Loucy (cell line): ENCODE data around the gene PDK4.

ENCODE experiments used
- H2AFZ ChIP-seq: fragments of 200-600 bp; sonication (generic); 2 replicates; pipeline ENCODE4 v1.6.0; 2016; ENCODE audit warnings: antibody characterized with exemption, mild to moderate bottlenecking, low read length, moderate library complexity
- H3F3A ChIP-seq: fragments of 200-600 bp; 2 replicates; pipeline ENCODE4 v1.6.0; 2016; ENCODE audit warnings: antibody characterized with exemption, low read depth, mild to moderate bottlenecking
- H3K27me3 ChIP-seq: fragments of 200-600 bp; sonication (generic); 2 replicates; pipeline ENCODE4 v1.6.1; 2014; ENCODE audit warnings: low read length, mild to moderate bottlenecking; ENCODE audit not compliant: insufficient read depth, poor library complexity, severe bottlenecking
- H3K36me3 ChIP-seq: fragments of 200-600 bp; sonication (generic); 2 replicates; pipeline ENCODE4 v1.6.1; 2016; ENCODE audit warnings: low read length; ENCODE audit not compliant: insufficient read depth
- H3K4me1 ChIP-seq: fragments of 200-600 bp; sonication (generic); 2 replicates; pipeline ENCODE4 v1.5.1; 2014; ENCODE audit warnings: low read length, mild to moderate bottlenecking; ENCODE audit not compliant: insufficient read depth, poor library complexity, severe bottlenecking
- H3K4me2 ChIP-seq: fragments of 200-600 bp; sonication (generic); 2 replicates; pipeline ENCODE4 v1.6.0; 2014; ENCODE audit warnings: antibody characterized with exemption, low read length, low read depth, mild to moderate bottlenecking; ENCODE audit not compliant: poor library complexity, severe bottlenecking
- H3K4me3 ChIP-seq: fragments of 200-600 bp; sonication (generic); 2 replicates; pipeline ENCODE4 v1.5.1; 2014; ENCODE audit warnings: low read length, mild to moderate bottlenecking, mixed read lengths; ENCODE audit not compliant: poor library complexity, severe bottlenecking
- H3K79me2 ChIP-seq: fragments of 200-600 bp; sonication (generic); 2 replicates; pipeline ENCODE4 v1.6.1; 2014; ENCODE audit warnings: low read length; ENCODE audit not compliant: insufficient read depth
- H3K9ac ChIP-seq: fragments of 200-600 bp; sonication (generic); 2 replicates; pipeline ENCODE4 v1.6.0; 2014; ENCODE audit warnings: mild to moderate bottlenecking, low read depth, low read length, moderate library complexity; ENCODE audit not compliant: poor library complexity, severe bottlenecking
- H3K9me2 ChIP-seq: fragments of 200-600 bp; sonication (generic); replicated peaks from 2 replicates; pipeline ENCODE4 v1.6.1; 2016; ENCODE audit warnings: low read depth, low read length, mixed read lengths
- H3K9me3 ChIP-seq: fragments of 200-600 bp; sonication (generic); 2 replicates; pipeline ENCODE4 v1.6.1; 2014; ENCODE audit warnings: mild to moderate bottlenecking, antibody characterized with exemption, low read length, low read depth; ENCODE audit not compliant: insufficient read depth
- H4K20me1 ChIP-seq: fragments of 200-600 bp; sonication (generic); 2 replicates; pipeline ENCODE4 v1.6.0; 2014; ENCODE audit warnings: antibody characterized with exemption, low read length, mild to moderate bottlenecking; ENCODE audit not compliant: insufficient read depth, poor library complexity, severe bottlenecking
- CTCF ChIP-seq: fragments of 200-600 bp; sonication (generic); conservative IDR thresholded peaks from 2 replicates; pipeline ENCODE4 v1.5.1; 2014; ENCODE audit warnings: mild to moderate bottlenecking, antibody characterized with exemption, low read length
- EZH2phosphoT487 ChIP-seq: fragments of 200-600 bp; IDR thresholded peaks from 2 replicates; pipeline ENCODE4 v1.6.1; 2018; ENCODE audit warnings: antibody characterized with exemption, mild to moderate bottlenecking, moderate library complexity, borderline replicate concordance

The PDK4 gene

GRCh38 chr7:95589766-95590165, 6.5 kb downstream of the PDK4 start:
- Histone ChIP-seq H3K36me3 (no peaks in the 10 kb centered on the region), H3K4me1 (no peaks in the 10 kb centered on the region)
- TF ChIP-seq EZH2phosphoT487 (no peak), CTCF (no peak)

GRCh38 chr7:95589031-95589430, 7.3 kb downstream of the PDK4 start:
- Histone ChIP-seq H3K36me3 (no peaks in the 10 kb centered on the region), H3K4me3 (no peak overlapping the region)
- no peak for TF ChIP-seq EZH2phosphoT487
- no peak for TF ChIP-seq CTCF

More at GRCh38 chr7:95589766-95590165, 6.5 kb downstream of the PDK4 start:
- Histone ChIP-seq H3K27me3 (no peaks in the 10 kb centered on the region), H3K4me3 (no peak overlapping the region), H3K79me2 (no peaks in the 10 kb centered on the region), H3K9me2 (no peaks in the 10 kb centered on the region), H2AFZ (no peak overlapping the region), H3K9ac (no peak overlapping the region), H3K9me3 (no peaks in the 10 kb centered on the region), H3F3A (no peaks in the 10 kb centered on the region), H3K4me2 (no peak overlapping the region), H4K20me1 (no peaks in the 10 kb centered on the region)

GRCh38 chr7:95586951-95587301, 9.4 kb downstream of the PDK4 start:
- Histone ChIP-seq H3K4me1 (no peaks in the 10 kb centered on the region), H4K20me1 (no peaks in the 10 kb centered on the region), H3K9me2 (no peaks in the 10 kb centered on the region), H3K27me3 (no peaks in the 10 kb centered on the region), H3F3A (no peaks in the 10 kb centered on the region), H3K79me2 (no peaks in the 10 kb centered on the region), H3K9ac (no peak overlapping the region), H3K4me3 (no peak overlapping the region), H3K4me2 (no peak overlapping the region), H3K9me3 (no peaks in the 10 kb centered on the region), H2AFZ (no peak overlapping the region), H3K36me3 (no peaks in the 10 kb centered on the region)
- no peak for TF ChIP-seq EZH2phosphoT487
- TF ChIP-seq CTCF, result no peak

More at GRCh38 chr7:95589031-95589430, 7.3 kb downstream of the PDK4 start:
- Histone ChIP-seq H3K9ac (no peak overlapping the region), H3K4me2 (no peak overlapping the region), H2AFZ (0 out of 2 replicates have a peak overlapping the region, but pooled peaks have one; percentile 9), H3K27me3 (no peaks in the 10 kb centered on the region), H3K9me3 (no peaks in the 10 kb centered on the region), H3K4me1 (no peaks in the 10 kb centered on the region), H3F3A (no peaks in the 10 kb centered on the region), H3K9me2 (no peaks in the 10 kb centered on the region), H4K20me1 (no peaks in the 10 kb centered on the region), H3K79me2 (no peaks in the 10 kb centered on the region)
